ENCODE data around the gene GPR52.

Gene GPR52

GRCh38 chr1:174466607-174467006 lies 18.8 kb downstream of the GPR52 start:
- H3K79me1 ChIP-seq (ENCODE audit: low read length): no peaks in the 10 kb centered on the region
- no peak overlapping the region for H3K56ac ChIP-seq (ENCODE audit: low read length)
- no peak overlapping the region for H3K23ac ChIP-seq (ENCODE audit: low read length)
- H2BK5ac ChIP-seq (ENCODE audit: low read length): no peak overlapping the region
- no peak overlapping the region for H3K27ac ChIP-seq (ENCODE audit: low read depth, low read length)
- peak; percentile 10 for DNase-seq
- no peak overlapping the region for H2AK5ac ChIP-seq (ENCODE audit: low read length)
- no peaks in the 10 kb centered on the region for H3K36me3 ChIP-seq (ENCODE audit: control insufficient read depth, insufficient read depth, low read length)
- no peak overlapping the region for H3K9ac ChIP-seq (ENCODE audit: low read length)
- no peak overlapping the region for H2BK120ac ChIP-seq (ENCODE audit: low read depth, low read length)
- no peaks in the 10 kb centered on the region for H3K79me2 ChIP-seq (ENCODE audit: control insufficient read depth, insufficient read depth, low read length)
- H3K4ac ChIP-seq (ENCODE audit: low read depth, low read length): no peak overlapping the region
- H3K4me2 ChIP-seq (ENCODE audit: low read length): no peak overlapping the region
- no peak overlapping the region for H3K4me3 ChIP-seq (ENCODE audit: low read length)
- no peak overlapping the region for H2BK15ac ChIP-seq (replicated peaks; ENCODE audit: low read depth)
- no CpG with 5 or more reads among the region's 8 CpGs for WGBS (ENCODE audit: extremely low coverage, insufficient coverage, low lambda C conversion rate)
- no peak overlapping the region for H3K18ac ChIP-seq (ENCODE audit: low read length)
- H3K4me1 ChIP-seq (ENCODE audit: control insufficient read depth, low read depth, low read length): no peaks in the 10 kb centered on the region
- H4K5ac ChIP-seq (ENCODE audit: low read length): no peak overlapping the region
- H3K27me3 ChIP-seq (ENCODE audit: insufficient read depth, low read length, poor library complexity): no peaks in the 10 kb centered on the region
- H4K8ac ChIP-seq (ENCODE audit: low read depth, low read length): no peak overlapping the region

- Histone ChIP-seq H2BK5ac (ENCODE audit: low read length) (no peak overlapping the region), H2BK15ac (replicated peaks; ENCODE audit: low read depth) (no peak overlapping the region), H2BK120ac (ENCODE audit: low read depth, low read length) (no peak overlapping the region), H3K4me3 (ENCODE audit: low read length) (no peak overlapping the region), H3K18ac (ENCODE audit: low read length) (no peak overlapping the region), H3K4me2 (ENCODE audit: low read length) (no peak overlapping the region), H3K79me2 (ENCODE audit: control insufficient read depth, insufficient read depth, low read length) (no peaks in the 10 kb centered on the region), H3K27me3 (ENCODE audit: insufficient read depth, low read length, poor library complexity) (no peaks in the 10 kb centered on the region), H3K27ac (ENCODE audit: low read depth, low read length) (no peak overlapping the region), H3K4me1 (ENCODE audit: control insufficient read depth, low read depth, low read length) (no peaks in the 10 kb centered on the region), H3K9ac (ENCODE audit: low read length) (no peak overlapping the region), H3K36me3 (ENCODE audit: control insufficient read depth, insufficient read depth, low read length) (no peaks in the 10 kb centered on the region), H3K23ac (ENCODE audit: low read length) (no peak overlapping the region), H3K56ac (ENCODE audit: low read length) (no peak overlapping the region), H3K4ac (ENCODE audit: low read depth, low read length) (no peak overlapping the region), H2AK5ac (ENCODE audit: low read length) (no peak overlapping the region), H4K5ac (ENCODE audit: low read length) (no peak overlapping the region), H4K8ac (ENCODE audit: low read depth, low read length) (no peak overlapping the region), H3K79me1 (ENCODE audit: low read length) (no peaks in the 10 kb centered on the region)
- DNase-seq: no peak
- WGBS (ENCODE audit: extremely low coverage, insufficient coverage, low lambda C conversion rate): no CpG with 5 or more reads among the region's 2 CpGs
These were observed 21.3 kb downstream of the GPR52 start for GRCh38 chr1:174469052-174469451.

GRCh38 chr1:174469687-174470086 lies 21.9 kb downstream of the GPR52 start:
- no peak overlapping the region for H3K4ac ChIP-seq (ENCODE audit: low read depth, low read length)
- H3K27ac ChIP-seq (ENCODE audit: low read depth, low read length): no peak overlapping the region
- no peak overlapping the region for H2AK5ac ChIP-seq (ENCODE audit: low read length)
- H2BK120ac ChIP-seq (ENCODE audit: low read depth, low read length): no peak overlapping the region
- H3K4me1 ChIP-seq (ENCODE audit: control insufficient read depth, low read depth, low read length): no peaks in the 10 kb centered on the region
- no peaks in the 10 kb centered on the region for H3K79me2 ChIP-seq (ENCODE audit: control insufficient read depth, insufficient read depth, low read length)
- no peaks in the 10 kb centered on the region for H3K36me3 ChIP-seq (ENCODE audit: control insufficient read depth, insufficient read depth, low read length)
- no peak overlapping the region for H4K5ac ChIP-seq (ENCODE audit: low read length)
- no peak for DNase-seq
- H3K4me2 ChIP-seq (ENCODE audit: low read length): no peak overlapping the region
- H2BK15ac ChIP-seq (replicated peaks; ENCODE audit: low read depth): no peak overlapping the region
- no peak overlapping the region for H3K4me3 ChIP-seq (ENCODE audit: low read length)
- no peak overlapping the region for H3K9ac ChIP-seq (ENCODE audit: low read length)
- H3K27me3 ChIP-seq (ENCODE audit: insufficient read depth, low read length, poor library complexity): no peaks in the 10 kb centered on the region
- no peak overlapping the region for H3K56ac ChIP-seq (ENCODE audit: low read length)
- no CpG with 5 or more reads among the region's 1 CpG for WGBS (ENCODE audit: extremely low coverage, insufficient coverage, low lambda C conversion rate)
- H3K79me1 ChIP-seq (ENCODE audit: low read length): no peaks in the 10 kb centered on the region
- no peak overlapping the region for H3K23ac ChIP-seq (ENCODE audit: low read length)
- H2BK5ac ChIP-seq (ENCODE audit: low read length): no peak overlapping the region
- H3K18ac ChIP-seq (ENCODE audit: low read length): no peak overlapping the region
- no peak overlapping the region for H4K8ac ChIP-seq (ENCODE audit: low read depth, low read length)

- H2BK120ac ChIP-seq (ENCODE audit: low read depth, low read length): no peak overlapping the region
- H4K5ac ChIP-seq (ENCODE audit: low read length): no peak overlapping the region
- H2BK5ac ChIP-seq (ENCODE audit: low read length): no peak overlapping the region
- no peak overlapping the region for H3K4ac ChIP-seq (ENCODE audit: low read depth, low read length)
- H3K56ac ChIP-seq (ENCODE audit: low read length): no peak overlapping the region
- H4K8ac ChIP-seq (ENCODE audit: low read depth, low read length): no peak overlapping the region
- WGBS (ENCODE audit: extremely low coverage, insufficient coverage, low lambda C conversion rate): no CpG with 5 or more reads among the region's 1 CpG
- H3K4me1 ChIP-seq (ENCODE audit: control insufficient read depth, low read depth, low read length): no peaks in the 10 kb centered on the region
- H3K23ac ChIP-seq (ENCODE audit: low read length): no peak overlapping the region
- H3K27me3 ChIP-seq (ENCODE audit: insufficient read depth, low read length, poor library complexity): no peaks in the 10 kb centered on the region
- H2AK5ac ChIP-seq (ENCODE audit: low read length): no peak overlapping the region
- no peak overlapping the region for H3K27ac ChIP-seq (ENCODE audit: low read depth, low read length)
- H3K18ac ChIP-seq (ENCODE audit: low read length): no peak overlapping the region
- H3K36me3 ChIP-seq (ENCODE audit: control insufficient read depth, insufficient read depth, low read length): no peaks in the 10 kb centered on the region
- H3K4me3 ChIP-seq (ENCODE audit: low read length): no peak overlapping the region
- no peaks in the 10 kb centered on the region for H3K79me1 ChIP-seq (ENCODE audit: low read length)
- H2BK15ac ChIP-seq (replicated peaks; ENCODE audit: low read depth): no peak overlapping the region
- H3K79me2 ChIP-seq (ENCODE audit: control insufficient read depth, insufficient read depth, low read length): no peaks in the 10 kb centered on the region
- H3K4me2 ChIP-seq (ENCODE audit: low read length): no peak overlapping the region
- DNase-seq: no peak
- H3K9ac ChIP-seq (ENCODE audit: low read length): no peak overlapping the region
These were observed 31.5 kb downstream of the GPR52 start for GRCh38 chr1:174479281-174479680.

- H2AK5ac ChIP-seq (ENCODE audit: low read length): no peak overlapping the region
- no peak overlapping the region for H3K23ac ChIP-seq (ENCODE audit: low read length)
- H4K5ac ChIP-seq (ENCODE audit: low read length): no peak overlapping the region
- H3K18ac ChIP-seq (ENCODE audit: low read length): no peak overlapping the region
- H3K79me1 ChIP-seq (ENCODE audit: low read length): no peaks in the 10 kb centered on the region
- H2BK5ac ChIP-seq (ENCODE audit: low read length): no peak overlapping the region
- no peaks in the 10 kb centered on the region for H3K36me3 ChIP-seq (ENCODE audit: control insufficient read depth, insufficient read depth, low read length)
- no peak overlapping the region for H2BK15ac ChIP-seq (replicated peaks; ENCODE audit: low read depth)
- no peak for DNase-seq
- H3K56ac ChIP-seq (ENCODE audit: low read length): no peak overlapping the region
- H3K27me3 ChIP-seq (ENCODE audit: insufficient read depth, low read length, poor library complexity): no peaks in the 10 kb centered on the region
- no peak overlapping the region for H3K4me3 ChIP-seq (ENCODE audit: low read length)
- no CpG with 5 or more reads among the region's 1 CpG for WGBS (ENCODE audit: extremely low coverage, insufficient coverage, low lambda C conversion rate)
- H4K8ac ChIP-seq (ENCODE audit: low read depth, low read length): no peak overlapping the region
- no peaks in the 10 kb centered on the region for H3K79me2 ChIP-seq (ENCODE audit: control insufficient read depth, insufficient read depth, low read length)
- H3K4me1 ChIP-seq (ENCODE audit: control insufficient read depth, low read depth, low read length): no peaks in the 10 kb centered on the region
- H3K4ac ChIP-seq (ENCODE audit: low read depth, low read length): no peak overlapping the region
- no peak overlapping the region for H3K9ac ChIP-seq (ENCODE audit: low read length)
- no peak overlapping the region for H3K4me2 ChIP-seq (ENCODE audit: low read length)
- H2BK120ac ChIP-seq (ENCODE audit: low read depth, low read length): no peak overlapping the region
- no peak overlapping the region for H3K27ac ChIP-seq (ENCODE audit: low read depth, low read length)
These were observed 32.6 kb downstream of the GPR52 start for GRCh38 chr1:174480324-174480723.

GRCh38 chr1:174491606-174492005 lies 43.8 kb downstream of the GPR52 start:
- Histone ChIP-seq H3K18ac (ENCODE audit: low read length) (no peak overlapping the region), H2BK15ac (replicated peaks; ENCODE audit: low read depth) (no peak overlapping the region), H3K9ac (ENCODE audit: low read length) (no peak overlapping the region), H2BK5ac (ENCODE audit: low read length) (no peak overlapping the region), H3K4me1 (ENCODE audit: control insufficient read depth, low read depth, low read length) (no peaks in the 10 kb centered on the region), H3K27ac (ENCODE audit: low read depth, low read length) (no peak overlapping the region), H3K4me2 (ENCODE audit: low read length) (no peak overlapping the region), H3K36me3 (ENCODE audit: control insufficient read depth, insufficient read depth, low read length) (no peaks in the 10 kb centered on the region), H2BK120ac (ENCODE audit: low read depth, low read length) (no peak overlapping the region), H3K27me3 (ENCODE audit: insufficient read depth, low read length, poor library complexity) (no peaks in the 10 kb centered on the region), H3K4ac (ENCODE audit: low read depth, low read length) (no peak overlapping the region), H3K4me3 (ENCODE audit: low read length) (no peak overlapping the region), H4K8ac (ENCODE audit: low read depth, low read length) (no peak overlapping the region), H2AK5ac (ENCODE audit: low read length) (no peak overlapping the region), H4K5ac (ENCODE audit: low read length) (no peak overlapping the region), H3K79me2 (ENCODE audit: control insufficient read depth, insufficient read depth, low read length) (no peaks in the 10 kb centered on the region), H3K56ac (ENCODE audit: low read length) (no peak overlapping the region), H3K79me1 (ENCODE audit: low read length) (no peaks in the 10 kb centered on the region), H3K23ac (ENCODE audit: low read length) (no peak overlapping the region)
- DNase-seq: no peak
- no CpG with 5 or more reads among the region's 2 CpGs for WGBS (ENCODE audit: extremely low coverage, insufficient coverage, low lambda C conversion rate)

Data from mesendoderm (in vitro differentiated cells).